SK-N-SH (cell line): ENCODE data around the gene HIF3A. TPM values are rescaled to one million over a fixed set of nuclear protein-coding genes. Genes with fewer than 3 reads are reported as not detected.
"Not testable (repeated sequence)": the region's sequence is repeated elsewhere in the genome, so short reads cannot be mapped to it uniquely, and the experiment has no call there.

Experiments used
- CTCF ChIA-PET: fragments of 300-600, 350-600 bp; formaldehyde crosslinking; extraction: SDS; loops from one replicate; lab custom pipeline; 2021; lab: Yijun Ruan, JAX
- POLR2A ChIA-PET: fragments of 350-600 bp; sonication (Branson Sonifier 250); formaldehyde crosslinking; extraction: SDS; loops from one replicate; lab custom pipeline; 2020; ENCODE audit warnings: antibody characterized with exemption, inconsistent platforms; lab: Yijun Ruan, JAX
- DNase-seq: peaks from one replicate; pipeline ENCODE4 v3.0.0; 2012
- H2AFZ ChIP-seq: fragments of 200-600 bp; sonication (generic); 2 replicates; pipeline ENCODE4 v1.8.1; 2016; ENCODE audit warnings: antibody characterized with exemption, mild to moderate bottlenecking, low read depth
- H3F3A ChIP-seq: fragments of 200-600 bp; sonication (generic); replicated peaks from 2 replicates; pipeline ENCODE3; 2016; ENCODE audit warnings: antibody characterized with exemption, mild to moderate bottlenecking; ENCODE audit not compliant: insufficient read depth
- H3K27ac ChIP-seq, 2 experiments: fragments of 200-500 bp in 1 of 2; fragments of 200-600 bp in 1 of 2; sonication (Bioruptor generic) in 1 of 2; sonication (generic), shearing (Covaris generic) in 1 of 2; 2 replicates each; pipeline versions ENCODE4 v1.5.1 to v1.6.1; 2014 to 2016; ENCODE audit warnings: low read depth in 2 of 2, inconsistent platforms in 1 of 2, low read length in 1 of 2, mild to moderate bottlenecking in 1 of 2, mixed read lengths in 1 of 2
- H3K27me3 ChIP-seq: fragments of 200-600 bp; sonication (generic), shearing (Covaris generic); 2 replicates; pipeline ENCODE4 v1.6.1; 2016; ENCODE audit warnings: mixed run types; ENCODE audit not compliant: insufficient read depth
- H3K36me3 ChIP-seq, 2 experiments: fragments of 200-500 bp in 1 of 2; fragments of 200-600 bp in 1 of 2; sonication (Bioruptor generic) in 1 of 2; sonication (generic) in 1 of 2; replicated peaks in 1 of 2; 2 replicates each; pipeline versions ENCODE3 to v1.5.1; 2014 to 2016; ENCODE audit warnings: low read length in 1 of 2, mild to moderate bottlenecking in 1 of 2; ENCODE audit not compliant: insufficient read depth in 2 of 2, control insufficient read depth in 1 of 2
- H3K4me1 ChIP-seq, 2 experiments: fragments of 200-500 bp in 1 of 2; fragments of 200-600 bp in 1 of 2; sonication (Bioruptor generic) in 1 of 2; sonication (generic), shearing (Covaris generic) in 1 of 2; 2 replicates each; pipeline versions ENCODE4 v1.5.1 to v1.6.1; 2014 to 2016; ENCODE audit warnings: low read depth in 1 of 2, low read length in 1 of 2, mixed run types in 1 of 2; ENCODE audit not compliant: insufficient read depth in 2 of 2, control insufficient read depth in 1 of 2
- H3K4me2 ChIP-seq: fragments of 200-600 bp; sonication (generic), shearing (Covaris generic); 2 replicates; pipeline ENCODE4 v1.6.1; 2017; ENCODE audit warnings: mixed run types
- H3K4me3 ChIP-seq, 2 experiments: fragments of 200-500 bp in 1 of 2; fragments of 200-600 bp in 1 of 2; sonication (Bioruptor generic) in 1 of 2; sonication (generic), shearing (Covaris generic) in 1 of 2; 2 replicates each; pipeline versions ENCODE4 v1.5.1 to v1.8.1; 2014 to 2016; ENCODE audit warnings: low read depth in 2 of 2, inconsistent platforms in 1 of 2, low read length in 1 of 2, mild to moderate bottlenecking in 1 of 2, mixed read lengths in 1 of 2, moderate library complexity in 1 of 2
- H3K79me2 ChIP-seq: fragments of 200-600 bp; sonication (generic); 2 replicates; pipeline ENCODE4 v1.8.1; 2017; ENCODE audit warnings: mild to moderate bottlenecking; ENCODE audit not compliant: insufficient read depth
- H3K9ac ChIP-seq: fragments of 200-600 bp; sonication (generic); 2 replicates; pipeline ENCODE4 v1.6.1; 2017; ENCODE audit warnings: mixed run types
- H3K9me2 ChIP-seq: fragments of 200-600 bp; sonication (generic); 2 replicates; pipeline ENCODE4 v1.6.1; 2017; ENCODE audit warnings: mixed run types
- H3K9me3 ChIP-seq: fragments of 200-600 bp; sonication (generic); 2 replicates; pipeline ENCODE4 v1.6.1; 2017; ENCODE audit warnings: mixed run types, mild to moderate bottlenecking, moderate library complexity
- H4K20me1 ChIP-seq: fragments of 200-600 bp; sonication (generic); 2 replicates; pipeline ENCODE4 v1.6.1; 2017; ENCODE audit warnings: mild to moderate bottlenecking, mixed run types; ENCODE audit not compliant: insufficient read depth
- EP300 ChIP-seq, 2 experiments: IDR thresholded peaks; 2 replicates each; pipeline versions ENCODE4 v1.4.0 to v1.6.1; 2012; ENCODE audit warnings: borderline replicate concordance in 1 of 2, low read depth in 1 of 2, low read length in 1 of 2
- FOXM1 ChIP-seq: IDR thresholded peaks from 2 replicates; pipeline ENCODE4 v1.4.0; 2012; ENCODE audit warnings: low read depth, mild to moderate bottlenecking
- GATA2 ChIP-seq: sonication (generic); formaldehyde crosslinking; IDR thresholded peaks from 2 replicates; pipeline ENCODE4 v1.5.0; 2020; ENCODE audit warnings: mild to moderate bottlenecking, missing genetic modification reagents
- JUND ChIP-seq: IDR thresholded peaks from 2 replicates; pipeline ENCODE4 v1.4.0; 2012
- MAX ChIP-seq: IDR thresholded peaks from 2 replicates; pipeline ENCODE4 v1.4.0; 2012; ENCODE audit warnings: low read depth
- MXI1 ChIP-seq: IDR thresholded peaks from 2 replicates; pipeline ENCODE4 v1.6.1; 2012; ENCODE audit warnings: mild to moderate bottlenecking, low read depth, low read length, improper control_type of control experiment
- NFIC ChIP-seq: IDR thresholded peaks from 2 replicates; pipeline ENCODE4 v1.4.0; 2012; ENCODE audit warnings: borderline replicate concordance
- RCOR1 ChIP-seq: fragments of 150-350 bp; IDR thresholded peaks from 2 replicates; pipeline ENCODE4 v1.6.1; 2017; ENCODE audit warnings: antibody characterized with exemption, low read length
- SIN3A ChIP-seq: IDR thresholded peaks from 2 replicates; pipeline ENCODE4 v1.6.1; 2012; ENCODE audit warnings: low read depth, mild to moderate bottlenecking, low read length, moderate library complexity, borderline replicate concordance
- YY1 ChIP-seq: IDR thresholded peaks from 2 replicates; pipeline ENCODE4 v1.4.0; 2012; ENCODE audit warnings: low read depth, mild to moderate bottlenecking
- WGBS: methylation state at CpG from one replicate; pipeline ENCODE4 v1.1.6; 2017; ENCODE audit warnings: low lambda C conversion rate; 5-methylcytosine and 5-hydroxymethylcytosine counted together
- polyA plus RNA-seq, 3 experiments: library from polyadenylated mRNA; depleted of rRNA; stranded (reverse); fragments of >200 nt; gene quantifications; 2 replicates each; pipeline ENCODE4 v1.2.3, GENCODE V29; 2012

Gene HIF3A
- polyA plus RNA-seq, 1 of the 3 experiments (the other 2 are of a cell fraction): 0.92 TPM

- ChIA-PET CTCF (interaction anchor here (1.0 to 3.6 kb wide), 5 partner anchors 10 to 244 kb away, joined by 3 to 23 read pairs (median 3); no protein-coding TSS in a partner anchor), POLR2A (no interaction called here)
- Histone ChIP-seq H3K9me3 (no peaks in the 10 kb centered on the region), H2AFZ (no peak overlapping the region), H3K79me2 (no peaks in the 10 kb centered on the region), H3K9ac (no peak overlapping the region), H3K4me1 (no peaks in the 10 kb centered on the region), H3K36me3 (no peaks in the 10 kb centered on the region), H3K9me2 (no peaks in the 10 kb centered on the region), H3K27me3 (peaks cover 92% of the 10 kb centered on the region), H3F3A (peaks cover 4% of the 10 kb centered on the region), H4K20me1 (no peaks in the 10 kb centered on the region), H3K27ac (no peak overlapping the region), H3K4me3 (no peak overlapping the region), H3K4me2 (no peak overlapping the region)
- 40% methylated on average over 4 of the region's 4 CpGs for WGBS
- DNase-seq: no peak
- TF ChIP-seq MXI1: no peak
- TF ChIP-seq MAX: no peak
Measured at GRCh38 chr19:46254776-46255175, 42.1 kb upstream of the HIF3A start.

DNA sequence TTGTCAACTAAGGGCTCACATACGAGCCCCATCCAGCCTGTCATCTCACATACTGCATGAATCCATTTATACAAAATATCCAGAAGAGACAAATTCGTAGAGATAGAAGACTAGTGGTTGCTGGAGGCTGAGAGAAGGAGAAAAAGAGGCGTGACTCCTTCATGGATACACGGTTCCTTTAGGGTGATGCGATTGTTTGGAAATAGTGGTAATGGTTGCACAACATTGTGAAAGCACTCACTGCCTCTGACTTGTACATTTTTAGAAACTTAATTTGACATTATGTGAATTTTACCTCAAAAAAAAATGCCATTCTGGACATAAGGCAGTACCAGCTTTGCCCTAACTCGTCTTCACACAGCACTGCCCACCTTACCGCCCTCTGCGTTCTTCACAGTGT, 40.0 kb upstream of the HIF3A start:
- Histone ChIP-seq H3K79me2 (no peaks in the 10 kb centered on the region), H3F3A (peaks cover 4% of the 10 kb centered on the region)
- TF ChIP-seq EP300 (IDR thresholded peaks at IDR 0.05; ENCODE audit: borderline replicate concordance in 1 of 2, low read depth in 1 of 2, low read length in 1 of 2) (no peak), MAX (no peak), NFIC (no peak), SIN3A (no peak), FOXM1 (no peak), JUND (no peak), YY1 (no peak), GATA2 (CRISPR knock-in tag) (no peak), RCOR1 (no peak)
- TF ChIP-seq, all 33 proteins: peak for 0
- Histone ChIP-seq H3K9me3 (no peaks in the 10 kb centered on the region), H3K9ac (no peak overlapping the region), H3K9me2 (no peaks in the 10 kb centered on the region), H3K4me1 (no peaks in the 10 kb centered on the region), H3K4me2 (no peak overlapping the region), H3K27me3 (peaks cover 91% of the 10 kb centered on the region), H3K4me3 (no peak overlapping the region), H3K36me3 (no peaks in the 10 kb centered on the region), H3K27ac (no peak overlapping the region), H2AFZ (no peak overlapping the region), H4K20me1 (no peaks in the 10 kb centered on the region)
- no peak for DNase-seq
- 21% methylated on average over 8 of the region's 8 CpGs for WGBS
- ChIA-PET POLR2A (no interaction called here), CTCF (interaction anchor here (1.0 to 1.4 kb wide), 7 partner anchors 8 to 228 kb away, joined by 3 to 5 read pairs (median 4); no protein-coding TSS in a partner anchor)

- H3K4me2 ChIP-seq, H3K27ac ChIP-seq, H3K36me3 ChIP-seq, H2AFZ ChIP-seq, DNase-seq, H3K4me1 ChIP-seq, H4K20me1 ChIP-seq, H3K9me3 ChIP-seq, H3K9me2 ChIP-seq, H3K9ac ChIP-seq, H3K4me3 ChIP-seq, H3K79me2 ChIP-seq, POLR2A ChIA-PET, H3F3A ChIP-seq: not testable (repeated sequence)
- WGBS: 12% methylated on average over 6 of the region's 7 CpGs
- peaks cover 68% of the 10 kb centered on the region for H3K27me3 ChIP-seq
- CTCF ChIA-PET: interaction anchor here (1.5 to 9.4 kb wide), 3 partner anchors 72 to 234 kb away, joined by 3 to 132 read pairs (median 109); no protein-coding TSS in a partner anchor
Measured at GRCh38 chr19:46261501-46261900, 35.3 kb upstream of the HIF3A start.
